ENCODE measurements around the gene GOLGA3.

The GOLGA3 gene

GRCh38 chr12:132720606-132721345 is 107.9 kb downstream of the GOLGA3 start:
- no peak for DNase-seq (ENCODE audit: low read depth in 2 of 2)

GRCh38 chr12:132719954-132720324 is 108.7 kb downstream of the GOLGA3 start:
- DNase-seq (ENCODE audit: low read depth in 2 of 2), result no peak

- DNase-seq (ENCODE audit: low read depth in 2 of 2), result no peak
These were observed 109.3 kb downstream of the GOLGA3 start for GRCh38 chr12:132719141-132719953.
